ENCODE measurements around the gene TUT4.

The TUT4 gene

DNA sequence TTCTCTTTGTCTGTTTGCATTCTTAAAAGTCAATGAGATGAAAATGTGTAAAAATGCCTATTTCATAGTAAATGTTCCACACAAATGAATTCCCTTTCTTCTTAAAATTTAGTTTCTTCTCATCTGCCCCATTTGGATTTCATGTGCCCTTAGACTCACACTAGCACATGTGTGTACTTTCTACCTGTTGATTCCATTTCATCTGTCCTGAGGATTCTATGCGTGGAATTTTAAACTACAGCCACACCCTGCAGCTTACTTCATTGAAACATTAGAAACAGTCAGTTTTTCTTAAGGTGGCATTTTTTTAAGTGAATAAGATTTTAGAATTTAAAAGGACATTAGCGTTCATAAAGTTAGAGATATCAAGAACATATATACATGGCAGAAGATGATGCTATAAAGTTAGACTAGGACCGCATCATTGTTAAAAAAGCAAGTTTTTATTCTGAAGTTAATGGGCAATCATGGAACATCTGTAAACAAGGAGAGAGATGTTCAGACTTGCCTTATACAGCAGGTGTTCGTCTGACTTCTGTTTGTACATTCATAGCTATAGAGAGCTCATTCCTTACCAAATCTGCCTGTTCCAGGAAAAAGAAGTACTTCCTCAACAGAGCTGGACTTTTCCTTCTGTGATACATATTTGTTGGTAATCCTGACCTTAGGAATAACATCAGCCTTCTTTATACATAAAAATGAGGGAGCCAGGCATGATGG, 3.9 kb upstream of the TUT4 start:
- Histone ChIP-seq H3K79me2 (ENCODE audit: control insufficient read depth, insufficient read depth, low read length, poor library complexity) (peaks cover 8% of the 10 kb centered on the region), H3K4me2 (ENCODE audit: low read length) (no peak overlapping the region), H3K4me3 (ENCODE audit: low read depth, low read length) (no peak overlapping the region), H3K18ac (ENCODE audit: low read length) (no peak overlapping the region), H3K14ac (ENCODE audit: low read length) (no peak overlapping the region), H3K9ac (ENCODE audit: low read length) (no peak overlapping the region), H4K8ac (ENCODE audit: low read depth, low read length) (no peak overlapping the region), H2BK120ac (ENCODE audit: insufficient read depth, low read length, poor library complexity) (no peak overlapping the region), H3K4me1 (ENCODE audit: control insufficient read depth in 1 of 2, insufficient read depth in 2 of 2, low read length in 2 of 2) (peaks cover 2 to 5% of the 10 kb centered on the region in 2 experiments), H3K23ac (ENCODE audit: low read length) (no peak overlapping the region), H3K9me3 (ENCODE audit: insufficient read depth, low read depth, low read length) (no peaks in the 10 kb centered on the region), H2AK5ac (ENCODE audit: low read length) (no peak overlapping the region), H4K91ac (ENCODE audit: low read depth, low read length) (no peak overlapping the region), H3K36me3 (ENCODE audit: control insufficient read depth in 1 of 2, insufficient read depth in 2 of 2, low read length in 2 of 2) (no peaks in the 10 kb centered on the region), H3K4ac (ENCODE audit: low read depth, low read length) (no peak overlapping the region), H2AFZ (ENCODE audit: insufficient read depth, low read length, poor library complexity) (no peak overlapping the region), H3K79me1 (ENCODE audit: low read length) (peaks cover 13% of the 10 kb centered on the region), H2BK12ac (ENCODE audit: low read length) (no peak overlapping the region), H3K27ac (ENCODE audit: low read depth, low read length) (no peak overlapping the region), H2BK5ac (ENCODE audit: low read depth, low read length, poor library complexity) (no peak overlapping the region), H4K12ac (ENCODE audit: low read depth, low read length) (no peak overlapping the region), H3K27me3 (ENCODE audit: insufficient read depth, low read length) (no peaks in the 10 kb centered on the region)
- DNase-seq = peak; percentile 26 to 69
- WGBS (ENCODE audit: extremely low coverage, insufficient coverage, insufficient read length) = no CpG with 5 or more reads among the region's 4 CpGs

DNA sequence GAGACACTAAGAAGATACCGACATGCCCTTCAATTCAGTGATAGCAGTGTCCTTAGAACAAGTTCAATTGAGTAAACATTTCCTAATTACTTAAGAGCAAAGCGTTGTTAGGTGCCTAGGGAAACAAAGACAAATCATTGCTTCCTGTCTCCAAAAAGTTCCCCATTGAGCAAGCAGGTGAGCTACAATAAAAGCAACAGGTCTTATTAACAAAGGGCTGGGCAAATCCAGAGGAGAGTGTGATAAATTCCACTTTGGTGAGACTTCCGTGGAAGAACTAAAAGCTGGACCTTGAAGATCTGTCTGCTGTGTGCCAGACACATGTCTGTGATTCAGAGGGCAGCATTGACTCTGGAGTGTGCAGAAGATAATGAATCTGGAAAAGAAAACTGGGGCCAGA, 1.9 kb upstream of the TUT4 start:
- no peak overlapping the region for H3K18ac ChIP-seq (ENCODE audit: low read length)
- H3K9me3 ChIP-seq (ENCODE audit: insufficient read depth, low read depth, low read length) = no peaks in the 10 kb centered on the region
- H3K79me2 ChIP-seq (ENCODE audit: control insufficient read depth, insufficient read depth, low read length, poor library complexity) = peaks cover 11% of the 10 kb centered on the region
- H4K12ac ChIP-seq (ENCODE audit: low read depth, low read length) = no peak overlapping the region
- H3K27ac ChIP-seq (ENCODE audit: low read depth, low read length) = no peak overlapping the region
- H3K9ac ChIP-seq (ENCODE audit: low read length) = no peak overlapping the region
- H3K4me2 ChIP-seq (ENCODE audit: low read length) = peak overlapping the region; percentile 66
- H2BK5ac ChIP-seq (ENCODE audit: low read depth, low read length, poor library complexity) = no peak overlapping the region
- H3K4ac ChIP-seq (ENCODE audit: low read depth, low read length) = no peak overlapping the region
- no peak overlapping the region for H2BK120ac ChIP-seq (ENCODE audit: insufficient read depth, low read length, poor library complexity)
- H4K8ac ChIP-seq (ENCODE audit: low read depth, low read length) = no peak overlapping the region
- no peak for DNase-seq
- no peaks in the 10 kb centered on the region for H3K27me3 ChIP-seq (ENCODE audit: insufficient read depth, low read length)
- no peaks in the 10 kb centered on the region for H3K36me3 ChIP-seq (ENCODE audit: control insufficient read depth in 1 of 2, insufficient read depth in 2 of 2, low read length in 2 of 2)
- no peak overlapping the region for H2AK5ac ChIP-seq (ENCODE audit: low read length)
- no CpG with 5 or more reads among the region's 3 CpGs for WGBS (ENCODE audit: extremely low coverage, insufficient coverage, insufficient read length)
- no peak overlapping the region for H3K14ac ChIP-seq (ENCODE audit: low read length)
- peaks cover 13% of the 10 kb centered on the region for H3K79me1 ChIP-seq (ENCODE audit: low read length)
- no peak overlapping the region for H3K23ac ChIP-seq (ENCODE audit: low read length)
- no peak overlapping the region for H2BK12ac ChIP-seq (ENCODE audit: low read length)
- H3K4me3 ChIP-seq (ENCODE audit: low read depth, low read length) = no peak overlapping the region
- H2AFZ ChIP-seq (ENCODE audit: insufficient read depth, low read length, poor library complexity) = no peak overlapping the region
- no peak overlapping the region for H4K91ac ChIP-seq (ENCODE audit: low read depth, low read length)
- peaks cover 2 to 5% of the 10 kb centered on the region in 2 experiments for H3K4me1 ChIP-seq (ENCODE audit: control insufficient read depth in 1 of 2, insufficient read depth in 2 of 2, low read length in 2 of 2)

DNA sequence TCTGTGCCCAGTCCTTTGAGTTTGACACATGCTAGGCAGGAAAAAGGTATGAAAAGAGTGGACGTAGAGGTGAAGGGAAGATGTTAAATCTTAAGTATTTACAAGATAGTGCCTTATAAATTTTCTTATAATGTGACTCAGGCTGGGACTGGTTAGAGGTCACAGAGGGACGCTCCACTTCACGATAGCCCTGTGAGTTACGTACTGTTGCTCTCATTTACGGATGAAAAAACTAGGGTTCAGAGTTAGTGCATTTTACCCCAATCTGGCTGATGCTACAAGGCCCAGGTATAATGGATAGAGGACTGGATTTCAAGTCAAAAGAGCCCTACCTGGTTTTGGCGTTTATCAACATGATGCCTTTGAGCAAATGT, 1.4 kb upstream of the TUT4 start:
- no peaks in the 10 kb centered on the region for H3K27me3 ChIP-seq (ENCODE audit: insufficient read depth, low read length)
- H2BK5ac ChIP-seq (ENCODE audit: low read depth, low read length, poor library complexity) = no peak overlapping the region
- no peak overlapping the region for H3K27ac ChIP-seq (ENCODE audit: low read depth, low read length)
- no peak overlapping the region for H4K91ac ChIP-seq (ENCODE audit: low read depth, low read length)
- H3K4ac ChIP-seq (ENCODE audit: low read depth, low read length) = no peak overlapping the region
- no peaks in the 10 kb centered on the region for H3K9me3 ChIP-seq (ENCODE audit: insufficient read depth, low read depth, low read length)
- H3K14ac ChIP-seq (ENCODE audit: low read length) = no peak overlapping the region
- no peak overlapping the region for H2AK5ac ChIP-seq (ENCODE audit: low read length)
- H3K4me2 ChIP-seq (ENCODE audit: low read length) = peak overlapping the region; percentile 66
- no peak for DNase-seq
- no peak overlapping the region for H3K9ac ChIP-seq (ENCODE audit: low read length)
- peaks cover 11% of the 10 kb centered on the region for H3K79me2 ChIP-seq (ENCODE audit: control insufficient read depth, insufficient read depth, low read length, poor library complexity)
- no peak overlapping the region for H2BK12ac ChIP-seq (ENCODE audit: low read length)
- WGBS (ENCODE audit: extremely low coverage, insufficient coverage, insufficient read length) = no CpG with 5 or more reads among the region's 6 CpGs
- H3K4me3 ChIP-seq (ENCODE audit: low read depth, low read length) = no peak overlapping the region
- H2BK120ac ChIP-seq (ENCODE audit: insufficient read depth, low read length, poor library complexity) = no peak overlapping the region
- H2AFZ ChIP-seq (ENCODE audit: insufficient read depth, low read length, poor library complexity) = no peak overlapping the region
- H3K79me1 ChIP-seq (ENCODE audit: low read length) = peaks cover 13% of the 10 kb centered on the region
- no peak overlapping the region for H4K8ac ChIP-seq (ENCODE audit: low read depth, low read length)
- H4K12ac ChIP-seq (ENCODE audit: low read depth, low read length) = no peak overlapping the region
- H3K18ac ChIP-seq (ENCODE audit: low read length) = no peak overlapping the region
- H3K36me3 ChIP-seq (ENCODE audit: control insufficient read depth in 1 of 2, insufficient read depth in 2 of 2, low read length in 2 of 2) = no peaks in the 10 kb centered on the region
- H3K4me1 ChIP-seq (ENCODE audit: control insufficient read depth in 1 of 2, insufficient read depth in 2 of 2, low read length in 2 of 2) = peaks cover 2 to 5% of the 10 kb centered on the region in 2 experiments
- no peak overlapping the region for H3K23ac ChIP-seq (ENCODE audit: low read length)

DNA sequence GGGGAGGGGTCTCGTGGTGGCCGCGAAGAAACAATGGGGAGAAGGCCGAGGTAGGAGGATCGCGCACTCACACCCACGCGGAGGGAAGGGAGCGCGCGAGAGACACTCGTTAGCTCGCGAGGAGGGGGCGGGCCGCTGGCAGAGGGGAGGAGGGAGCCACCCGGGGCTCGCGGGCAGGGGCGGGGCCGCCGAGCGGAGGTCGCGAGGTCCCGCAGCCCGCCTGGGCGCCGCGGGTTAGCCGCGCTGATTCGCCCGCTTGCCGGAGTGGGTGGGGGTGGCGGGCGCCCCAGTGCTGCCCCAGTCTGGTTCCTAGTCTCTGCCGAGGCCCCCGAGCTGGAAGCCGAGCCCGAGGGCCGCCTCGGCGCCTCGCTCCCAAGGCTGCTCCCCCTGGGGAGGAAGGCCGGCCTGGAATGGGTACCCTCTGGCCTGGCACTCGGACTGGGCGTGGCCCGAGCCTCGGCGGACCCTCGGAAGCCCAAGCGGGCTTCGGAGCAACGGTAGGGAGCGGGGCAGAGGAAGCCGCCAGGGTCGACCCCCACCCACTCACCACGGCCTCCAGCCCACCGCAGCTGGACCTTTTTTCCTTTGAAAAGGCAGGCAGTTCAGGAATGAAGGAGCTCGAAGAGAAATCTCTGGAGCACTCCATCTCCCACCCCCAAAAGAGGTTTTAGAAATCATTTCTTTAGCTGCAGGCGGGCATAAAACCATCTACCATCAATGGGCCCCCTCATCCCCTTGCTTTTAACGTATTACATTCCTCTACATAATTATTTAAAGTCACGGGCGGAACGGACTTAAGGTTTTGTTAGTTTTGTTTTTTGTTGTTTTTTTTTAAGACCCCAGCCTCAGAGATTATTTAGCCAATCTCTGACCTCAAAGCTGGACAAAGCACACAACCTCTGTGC, 722 bp upstream of the TUT4 start:
- H3K9me3 ChIP-seq (ENCODE audit: insufficient read depth, low read depth, low read length) = no peaks in the 10 kb centered on the region
- H3K27ac ChIP-seq (ENCODE audit: low read depth, low read length) = peak overlapping the region; percentile 95
- H3K14ac ChIP-seq (ENCODE audit: low read length) = peak overlapping the region; percentile 65
- H3K79me2 ChIP-seq (ENCODE audit: control insufficient read depth, insufficient read depth, low read length, poor library complexity) = peaks cover 11% of the 10 kb centered on the region
- H3K18ac ChIP-seq (ENCODE audit: low read length) = peak overlapping the region; percentile 58
- H3K23ac ChIP-seq (ENCODE audit: low read length) = no peak overlapping the region
- WGBS (ENCODE audit: extremely low coverage, insufficient coverage, insufficient read length) = no CpG with 5 or more reads among the region's 66 CpGs
- peak overlapping the region; percentile 99 for H3K4me3 ChIP-seq (ENCODE audit: low read depth, low read length)
- H3K9ac ChIP-seq (ENCODE audit: low read length) = peak overlapping the region; percentile 81
- H3K79me1 ChIP-seq (ENCODE audit: low read length) = peaks cover 13% of the 10 kb centered on the region
- H2BK120ac ChIP-seq (ENCODE audit: insufficient read depth, low read length, poor library complexity) = peak overlapping the region; percentile 83
- peak overlapping the region; percentile 89 for H2BK5ac ChIP-seq (ENCODE audit: low read depth, low read length, poor library complexity)
- DNase-seq = peak; percentile 67 to 81
- H3K4me2 ChIP-seq (ENCODE audit: low read length) = peak overlapping the region; percentile 66
- peak overlapping the region; percentile 41 for H2AFZ ChIP-seq (ENCODE audit: insufficient read depth, low read length, poor library complexity)
- no peaks in the 10 kb centered on the region for H3K36me3 ChIP-seq (ENCODE audit: control insufficient read depth in 1 of 2, insufficient read depth in 2 of 2, low read length in 2 of 2)
- H3K27me3 ChIP-seq (ENCODE audit: insufficient read depth, low read length) = no peaks in the 10 kb centered on the region
- peak overlapping the region; percentile 7 for H2BK12ac ChIP-seq (ENCODE audit: low read length)
- H4K8ac ChIP-seq (ENCODE audit: low read depth, low read length) = peak overlapping the region; percentile 83
- H3K4me1 ChIP-seq (ENCODE audit: control insufficient read depth in 1 of 2, insufficient read depth in 2 of 2, low read length in 2 of 2) = peaks cover 2 to 5% of the 10 kb centered on the region in 2 experiments
- peak overlapping the region; percentile 28 for H2AK5ac ChIP-seq (ENCODE audit: low read length)
- H3K4ac ChIP-seq (ENCODE audit: low read depth, low read length) = peak overlapping the region; percentile 46
- H4K12ac ChIP-seq (ENCODE audit: low read depth, low read length) = peak overlapping the region; percentile 81
- peak overlapping the region; percentile 88 for H4K91ac ChIP-seq (ENCODE audit: low read depth, low read length)

Data from trophoblast cell (in vitro differentiated cells and primary cell).